Inflammatory macrophage (primary cell): Measurements from ENCODE around the gene TSPAN17.

ENCODE experiments used
- DNase-seq, 2 donors: peaks; one replicate each; pipeline ENCODE4 v3.0.0-alpha.2; 2020 to 2022

Gene TSPAN17

GRCh38 chr5:176660860-176661641 lies 13.8 kb downstream of the TSPAN17 start:
- peak; percentile 73 to 82 for DNase-seq

GRCh38 chr5:176661676-176662075 lies 14.4 kb downstream of the TSPAN17 start:
- no peak for DNase-seq

- no peak for DNase-seq
Measured at GRCh38 chr5:176662371-176663333, 15.4 kb downstream of the TSPAN17 start.

- no peak for DNase-seq
Measured at GRCh38 chr5:176663566-176663965, 16.3 kb downstream of the TSPAN17 start.

GRCh38 chr5:176664479-176664878 lies 17.2 kb downstream of the TSPAN17 start:
- no peak for DNase-seq

GRCh38 chr5:176664886-176665285 lies 17.6 kb downstream of the TSPAN17 start:
- no peak for DNase-seq

- no peak for DNase-seq
Measured at GRCh38 chr5:176665517-176665916, 18.2 kb downstream of the TSPAN17 start.

GRCh38 chr5:176667637-176668036 lies 20.4 kb downstream of the TSPAN17 start:
- no peak for DNase-seq

- DNase-seq: no peak
Measured at GRCh38 chr5:176670449-176670848, 23.2 kb downstream of the TSPAN17 start.

GRCh38 chr5:176671399-176671798 lies 24.1 kb downstream of the TSPAN17 start:
- DNase-seq: no peak

GRCh38 chr5:176671890-176672747 lies 24.8 kb downstream of the TSPAN17 start:
- DNase-seq: no peak

GRCh38 chr5:176673651-176674583 lies 26.6 kb downstream of the TSPAN17 start:
- DNase-seq: no peak

- no peak for DNase-seq
Measured at GRCh38 chr5:176674799-176675198, 27.5 kb downstream of the TSPAN17 start.

- DNase-seq: no peak
Measured at GRCh38 chr5:176675676-176676360, 28.5 kb downstream of the TSPAN17 start.

- no peak for DNase-seq
Measured at GRCh38 chr5:176676361-176676824, 29.1 kb downstream of the TSPAN17 start.

GRCh38 chr5:176677209-176677939 lies 30.1 kb downstream of the TSPAN17 start:
- DNase-seq: no peak

GRCh38 chr5:176678584-176678983 lies 31.3 kb downstream of the TSPAN17 start:
- no peak for DNase-seq

- DNase-seq: no peak
Measured at GRCh38 chr5:176679365-176680225, 32.3 kb downstream of the TSPAN17 start.

GRCh38 chr5:176680226-176680563 lies 32.9 kb downstream of the TSPAN17 start:
- no peak for DNase-seq
